Suprapubic skin (tissue), 4 donors: ENCODE measurements around the gene MPEG1.

Source experiments
- CTCF ChIP-seq, 2 donors: fragments of 200-600 bp in 1 of 2; fragments of 450-650 bp in 1 of 2; sonication (generic) in 1 of 2; IDR thresholded peaks; one replicate each; pipeline ENCODE4 v1.5.1; 2016 to 2019; ENCODE audit warnings: antibody characterized with exemption in 2 of 2, mild to moderate bottlenecking in 1 of 2, moderate library complexity in 1 of 2
- POLR2A ChIP-seq, 2 donors: fragments of 450-650 bp; IDR thresholded peaks; one replicate each; pipeline ENCODE4 v1.6.1; 2017; ENCODE audit warnings: antibody characterized with exemption in 2 of 2, mild to moderate bottlenecking in 2 of 2, moderate library complexity in 2 of 2
- POLR2AphosphoS5 ChIP-seq, 3 donors: sonication (generic); formaldehyde crosslinking; IDR thresholded peaks; one replicate each; pipeline ENCODE4 v1.6.1; 2017; ENCODE audit warnings: antibody characterized with exemption in 3 of 3

GRCh38 chr11:59185386-59185945, 27.3 kb downstream of the MPEG1 start:
- TF ChIP-seq CTCF (IDR thresholded peaks at IDR 0.05) (no peak), POLR2AphosphoS5 (IDR thresholded peaks at IDR 0.05) (no peak), POLR2A (IDR thresholded peaks at IDR 0.05) (no peak)
